ENCODE results near the gene RPN1. TPM values are rescaled to one million over a fixed set of nuclear protein-coding genes. Genes with fewer than 3 reads are reported as not detected.

The RPN1 gene
- total and polyA plus RNA-seq, 2 of the 13 experiments (the other 11 are each of a cell fraction or from before 2014, with no cell fraction given) = 290 to 342 TPM

GRCh38 chr3:128617557-128618397 is 32.8 kb downstream of the RPN1 start (continued):
- TF ChIP-seq, protein P1, sequence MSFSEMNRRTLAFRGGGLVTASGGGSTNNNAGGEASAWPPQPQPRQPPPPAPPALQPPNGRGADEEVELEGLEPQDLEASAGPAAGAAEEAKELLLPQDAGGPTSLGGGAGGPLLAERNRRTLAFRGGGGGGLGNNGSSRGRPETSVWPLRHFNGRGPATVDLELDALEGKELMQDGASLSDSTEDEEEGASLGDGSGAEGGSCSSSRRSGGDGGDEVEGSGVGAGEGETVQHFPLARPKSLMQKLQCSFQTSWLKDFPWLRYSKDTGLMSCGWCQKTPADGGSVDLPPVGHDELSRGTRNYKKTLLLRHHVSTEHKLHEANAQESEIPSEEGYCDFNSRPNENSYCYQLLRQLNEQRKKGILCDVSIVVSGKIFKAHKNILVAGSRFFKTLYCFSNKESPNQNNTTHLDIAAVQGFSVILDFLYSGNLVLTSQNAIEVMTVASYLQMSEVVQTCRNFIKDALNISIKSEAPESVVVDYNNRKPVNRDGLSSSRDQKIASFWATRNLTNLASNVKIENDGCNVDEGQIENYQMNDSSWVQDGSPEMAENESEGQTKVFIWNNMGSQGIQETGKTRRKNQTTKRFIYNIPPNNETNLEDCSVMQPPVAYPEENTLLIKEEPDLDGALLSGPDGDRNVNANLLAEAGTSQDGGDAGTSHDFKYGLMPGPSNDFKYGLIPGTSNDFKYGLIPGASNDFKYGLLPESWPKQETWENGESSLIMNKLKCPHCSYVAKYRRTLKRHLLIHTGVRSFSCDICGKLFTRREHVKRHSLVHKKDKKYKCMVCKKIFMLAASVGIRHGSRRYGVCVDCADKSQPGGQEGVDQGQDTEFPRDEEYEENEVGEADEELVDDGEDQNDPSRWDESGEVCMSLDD (CRISPR knock-in tag; IDR thresholded peaks at IDR 0.05; ENCODE audit: borderline replicate concordance) = no peak
- TF ChIP-seq ZNF7 (CRISPR knock-in tag; IDR thresholded peaks at IDR 0.05) = no peak
- TF ChIP-seq, protein P2, sequence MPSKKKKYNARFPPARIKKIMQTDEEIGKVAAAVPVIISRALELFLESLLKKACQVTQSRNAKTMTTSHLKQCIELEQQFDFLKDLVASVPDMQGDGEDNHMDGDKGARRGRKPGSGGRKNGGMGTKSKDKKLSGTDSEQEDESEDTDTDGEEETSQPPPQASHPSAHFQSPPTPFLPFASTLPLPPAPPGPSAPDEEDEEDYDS (CRISPR knock-in tag; IDR thresholded peaks at IDR 0.05) = peak; percentile 25
- TF ChIP-seq RXRB (CRISPR knock-in tag; IDR thresholded peaks at IDR 0.05; ENCODE audit: borderline replicate concordance) = no peak
- TF ChIP-seq, protein P3, sequence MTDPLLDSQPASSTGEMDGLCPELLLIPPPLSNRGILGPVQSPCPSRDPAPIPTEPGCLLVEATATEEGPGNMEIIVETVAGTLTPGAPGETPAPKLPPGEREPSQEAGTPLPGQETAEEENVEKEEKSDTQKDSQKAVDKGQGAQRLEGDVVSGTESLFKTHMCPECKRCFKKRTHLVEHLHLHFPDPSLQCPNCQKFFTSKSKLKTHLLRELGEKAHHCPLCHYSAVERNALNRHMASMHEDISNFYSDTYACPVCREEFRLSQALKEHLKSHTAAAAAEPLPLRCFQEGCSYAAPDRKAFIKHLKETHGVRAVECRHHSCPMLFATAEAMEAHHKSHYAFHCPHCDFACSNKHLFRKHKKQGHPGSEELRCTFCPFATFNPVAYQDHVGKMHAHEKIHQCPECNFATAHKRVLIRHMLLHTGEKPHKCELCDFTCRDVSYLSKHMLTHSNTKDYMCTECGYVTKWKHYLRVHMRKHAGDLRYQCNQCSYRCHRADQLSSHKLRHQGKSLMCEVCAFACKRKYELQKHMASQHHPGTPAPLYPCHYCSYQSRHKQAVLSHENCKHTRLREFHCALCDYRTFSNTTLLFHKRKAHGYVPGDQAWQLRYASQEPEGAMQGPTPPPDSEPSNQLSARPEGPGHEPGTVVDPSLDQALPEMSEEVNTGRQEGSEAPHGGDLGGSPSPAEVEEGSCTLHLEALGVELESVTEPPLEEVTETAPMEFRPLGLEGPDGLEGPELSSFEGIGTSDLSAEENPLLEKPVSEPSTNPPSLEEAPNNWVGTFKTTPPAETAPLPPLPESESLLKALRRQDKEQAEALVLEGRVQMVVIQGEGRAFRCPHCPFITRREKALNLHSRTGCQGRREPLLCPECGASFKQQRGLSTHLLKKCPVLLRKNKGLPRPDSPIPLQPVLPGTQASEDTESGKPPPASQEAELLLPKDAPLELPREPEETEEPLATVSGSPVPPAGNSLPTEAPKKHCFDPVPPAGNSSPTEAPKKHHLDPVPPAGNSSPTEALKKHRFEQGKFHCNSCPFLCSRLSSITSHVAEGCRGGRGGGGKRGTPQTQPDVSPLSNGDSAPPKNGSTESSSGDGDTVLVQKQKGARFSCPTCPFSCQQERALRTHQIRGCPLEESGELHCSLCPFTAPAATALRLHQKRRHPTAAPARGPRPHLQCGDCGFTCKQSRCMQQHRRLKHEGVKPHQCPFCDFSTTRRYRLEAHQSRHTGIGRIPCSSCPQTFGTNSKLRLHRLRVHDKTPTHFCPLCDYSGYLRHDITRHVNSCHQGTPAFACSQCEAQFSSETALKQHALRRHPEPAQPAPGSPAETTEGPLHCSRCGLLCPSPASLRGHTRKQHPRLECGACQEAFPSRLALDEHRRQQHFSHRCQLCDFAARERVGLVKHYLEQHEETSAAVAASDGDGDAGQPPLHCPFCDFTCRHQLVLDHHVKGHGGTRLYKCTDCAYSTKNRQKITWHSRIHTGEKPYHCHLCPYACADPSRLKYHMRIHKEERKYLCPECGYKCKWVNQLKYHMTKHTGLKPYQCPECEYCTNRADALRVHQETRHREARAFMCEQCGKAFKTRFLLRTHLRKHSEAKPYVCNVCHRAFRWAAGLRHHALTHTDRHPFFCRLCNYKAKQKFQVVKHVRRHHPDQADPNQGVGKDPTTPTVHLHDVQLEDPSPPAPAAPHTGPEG (CRISPR knock-in tag; IDR thresholded peaks at IDR 0.05) = peak; percentile 67; the same call in 1 of the 2 replicates
- TF ChIP-seq FOSL1 (CRISPR knock-in tag; IDR thresholded peaks at IDR 0.05; ENCODE audit: borderline replicate concordance) = 0 out of 2 replicates have a peak, but pooled peaks have one; percentile 30
- TF ChIP-seq, protein P4, sequence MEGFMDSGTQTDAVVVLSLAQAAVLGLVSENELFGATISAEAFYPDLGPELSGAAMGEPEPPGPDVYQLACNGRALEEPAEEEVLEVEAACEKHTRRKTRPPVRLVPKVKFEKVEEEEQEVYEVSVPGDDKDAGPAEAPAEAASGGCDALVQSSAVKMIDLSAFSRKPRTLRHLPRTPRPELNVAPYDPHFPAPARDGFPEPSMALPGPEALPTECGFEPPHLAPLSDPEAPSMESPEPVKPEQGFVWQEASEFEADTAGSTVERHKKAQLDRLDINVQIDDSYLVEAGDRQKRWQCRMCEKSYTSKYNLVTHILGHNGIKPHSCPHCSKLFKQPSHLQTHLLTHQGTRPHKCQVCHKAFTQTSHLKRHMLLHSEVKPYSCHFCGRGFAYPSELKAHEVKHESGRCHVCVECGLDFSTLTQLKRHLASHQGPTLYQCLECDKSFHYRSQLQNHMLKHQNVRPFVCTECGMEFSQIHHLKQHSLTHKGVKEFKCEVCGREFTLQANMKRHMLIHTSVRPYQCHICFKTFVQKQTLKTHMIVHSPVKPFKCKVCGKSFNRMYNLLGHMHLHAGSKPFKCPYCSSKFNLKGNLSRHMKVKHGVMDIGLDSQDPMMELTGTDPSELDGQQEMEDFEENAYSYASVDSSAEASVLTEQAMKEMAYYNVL (CRISPR knock-in tag; IDR thresholded peaks at IDR 0.05; ENCODE audit: borderline replicate concordance) = 0 out of 2 replicates have a peak, but pooled peaks have one; percentile 30
- peak; percentile 28; the same call in 1 of the 2 replicates for TF ChIP-seq KAT7 (CRISPR knock-in tag; IDR thresholded peaks at IDR 0.05; ENCODE audit: borderline replicate concordance)
- no peak for TF ChIP-seq RFX1 (IDR thresholded peaks at IDR 0.05)
- no peak for TF ChIP-seq RCOR2 (CRISPR knock-in tag; IDR thresholded peaks at IDR 0.05)
- TF ChIP-seq, protein P5, sequence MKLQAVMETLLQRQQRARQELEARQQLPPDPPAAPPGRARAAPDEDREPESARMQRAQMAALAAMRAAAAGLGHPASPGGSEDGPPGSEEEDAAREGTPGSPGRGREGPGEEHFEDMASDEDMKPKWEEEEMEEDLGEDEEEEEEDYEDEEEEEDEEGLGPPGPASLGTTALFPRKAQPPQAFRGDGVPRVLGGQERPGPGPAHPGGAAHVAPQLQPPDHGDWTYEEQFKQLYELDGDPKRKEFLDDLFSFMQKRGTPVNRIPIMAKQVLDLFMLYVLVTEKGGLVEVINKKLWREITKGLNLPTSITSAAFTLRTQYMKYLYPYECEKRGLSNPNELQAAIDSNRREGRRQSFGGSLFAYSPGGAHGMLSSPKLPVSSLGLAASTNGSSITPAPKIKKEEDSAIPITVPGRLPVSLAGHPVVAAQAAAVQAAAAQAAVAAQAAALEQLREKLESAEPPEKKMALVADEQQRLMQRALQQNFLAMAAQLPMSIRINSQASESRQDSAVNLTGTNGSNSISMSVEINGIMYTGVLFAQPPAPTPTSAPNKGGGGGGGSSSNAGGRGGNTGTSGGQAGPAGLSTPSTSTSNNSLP (IDR thresholded peaks at IDR 0.05; ENCODE audit: low read depth, low read length) = peak; percentile 70

Data from HepG2 (cell line).